Neural cell (in vitro differentiated cells): Measurements from ENCODE around the gene DPF3.

Experiments used
- EP300 ChIP-seq: fragments of 450-650 bp; conservative IDR thresholded peaks from 2 replicates; pipeline ENCODE4 v1.6.1; 2014; ENCODE audit warnings: antibody characterized with exemption, mild to moderate bottlenecking, moderate library complexity; ENCODE audit not compliant: poor library complexity, severe bottlenecking
- EZH2 ChIP-seq: fragments of 200-600, 300-800 bp; shearing (Covaris generic), sonication (generic); IDR thresholded peaks from 2 replicates; pipeline ENCODE4 v1.6.1; 2014; ENCODE audit warnings: antibody characterized with exemption, low read length, borderline replicate concordance, mild to moderate bottlenecking; ENCODE audit not compliant: insufficient read depth, poor library complexity, severe bottlenecking
- MXI1 ChIP-seq: fragments of 450-650 bp; conservative IDR thresholded peaks from 2 replicates; pipeline ENCODE4 v1.6.1; 2014; ENCODE audit warnings: antibody characterized with exemption, mild to moderate bottlenecking; ENCODE audit not compliant: poor library complexity, severe bottlenecking
- SMC3 ChIP-seq: fragments of 450-650 bp; conservative IDR thresholded peaks from 2 replicates; pipeline ENCODE4 v1.6.1; 2014; ENCODE audit warnings: antibody characterized with exemption, mild to moderate bottlenecking, moderate library complexity; ENCODE audit not compliant: poor library complexity
- TAF1 ChIP-seq: IDR thresholded peaks from 2 replicates; pipeline ENCODE4 v1.6.1; 2012; ENCODE audit warnings: low read depth
- TF ChIP-seq, protein P1 (sequence below): fragments of 450-650 bp; IDR thresholded peaks from 2 replicates; pipeline ENCODE4 v1.5.1; 2014; ENCODE audit warnings: antibody characterized with exemption, mild to moderate bottlenecking, moderate library complexity; ENCODE audit not compliant: poor library complexity, severe bottlenecking

DNA sequence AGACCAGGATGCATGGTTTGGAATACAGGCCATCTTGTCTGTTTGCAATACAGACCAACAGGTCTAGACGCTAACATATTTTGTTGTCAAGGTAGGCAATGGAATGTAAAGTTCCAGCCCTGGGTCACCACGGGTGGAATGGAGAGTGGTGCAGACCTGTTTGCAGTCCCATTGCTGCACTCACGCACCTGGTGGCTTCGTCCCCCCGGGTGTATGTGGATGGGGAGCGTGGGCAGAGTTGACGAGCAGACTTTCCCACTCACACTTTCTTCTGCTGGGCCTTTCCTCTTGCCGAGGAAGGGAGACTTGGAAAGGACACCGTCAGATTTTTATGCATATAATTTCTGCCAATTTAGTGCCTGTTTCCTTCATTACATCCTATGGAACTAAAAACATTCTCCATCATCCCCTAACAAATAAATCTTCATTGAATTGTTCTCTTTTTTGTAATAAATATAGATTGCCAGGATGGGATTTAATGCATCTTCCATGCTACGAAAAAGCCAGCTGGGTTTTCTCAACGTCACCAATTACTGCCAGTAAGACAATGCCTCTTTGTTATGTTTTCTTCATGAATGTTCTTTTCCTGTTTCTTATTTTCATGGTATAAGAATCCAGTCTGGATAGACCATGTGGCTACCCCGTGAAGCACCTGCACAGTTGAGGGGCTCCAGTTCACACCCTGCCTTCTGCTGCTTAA is 47.5 kb upstream of the DPF3 start:
- TF ChIP-seq TAF1, result no peak
- TF ChIP-seq, protein P1, sequence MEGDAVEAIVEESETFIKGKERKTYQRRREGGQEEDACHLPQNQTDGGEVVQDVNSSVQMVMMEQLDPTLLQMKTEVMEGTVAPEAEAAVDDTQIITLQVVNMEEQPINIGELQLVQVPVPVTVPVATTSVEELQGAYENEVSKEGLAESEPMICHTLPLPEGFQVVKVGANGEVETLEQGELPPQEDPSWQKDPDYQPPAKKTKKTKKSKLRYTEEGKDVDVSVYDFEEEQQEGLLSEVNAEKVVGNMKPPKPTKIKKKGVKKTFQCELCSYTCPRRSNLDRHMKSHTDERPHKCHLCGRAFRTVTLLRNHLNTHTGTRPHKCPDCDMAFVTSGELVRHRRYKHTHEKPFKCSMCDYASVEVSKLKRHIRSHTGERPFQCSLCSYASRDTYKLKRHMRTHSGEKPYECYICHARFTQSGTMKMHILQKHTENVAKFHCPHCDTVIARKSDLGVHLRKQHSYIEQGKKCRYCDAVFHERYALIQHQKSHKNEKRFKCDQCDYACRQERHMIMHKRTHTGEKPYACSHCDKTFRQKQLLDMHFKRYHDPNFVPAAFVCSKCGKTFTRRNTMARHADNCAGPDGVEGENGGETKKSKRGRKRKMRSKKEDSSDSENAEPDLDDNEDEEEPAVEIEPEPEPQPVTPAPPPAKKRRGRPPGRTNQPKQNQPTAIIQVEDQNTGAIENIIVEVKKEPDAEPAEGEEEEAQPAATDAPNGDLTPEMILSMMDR, result no peak
- no peak for TF ChIP-seq MXI1
- TF ChIP-seq EP300, result no peak
- TF ChIP-seq EZH2, result no peak
- no peak for TF ChIP-seq SMC3
